Measurements from ENCODE around the gene SMARCD1. TPM values are rescaled to one million over a fixed set of nuclear protein-coding genes. Genes with fewer than 3 reads are reported as not detected.

Gene SMARCD1
- total RNA-seq, 1 donor from 2014 or later, result 152 TPM

GRCh38 chr12:50056639-50056976 lies 28.5 kb upstream of the SMARCD1 start:
- peak overlapping the region; percentile 97 for H3K27ac Mint-ChIP-seq (ENCODE audit: unreplicated experiment)
- peak overlapping the region; percentile 96 for H3K4me3 Mint-ChIP-seq (ENCODE audit: unreplicated experiment)
- no peak for DNase-seq
- H3K36me3 Mint-ChIP-seq (ENCODE audit: unreplicated experiment), result peaks cover 20% of the 10 kb centered on the region
- H3K27me3 Mint-ChIP-seq (ENCODE audit: unreplicated experiment), result peaks cover 25% of the 10 kb centered on the region
- peaks cover 40% of the 10 kb centered on the region for H3K9me3 Mint-ChIP-seq (ENCODE audit: unreplicated experiment)
- no peak for TF ChIP-seq CTCF (IDR thresholded peaks at IDR 0.05; ENCODE audit: partially characterized antibody, unreplicated experiment)
- H3K4me1 Mint-ChIP-seq (ENCODE audit: low read depth, unreplicated experiment), result peaks cover 64% of the 10 kb centered on the region

- TF ChIP-seq CTCF (IDR thresholded peaks at IDR 0.05; ENCODE audit: partially characterized antibody, unreplicated experiment), result no peak
- Mint-ChIP-seq H3K4me3 (ENCODE audit: unreplicated experiment) (peak within 1 kb of the TSS; percentile 96), H3K36me3 (ENCODE audit: unreplicated experiment) (peaks cover 24% of the 10 kb centered on the region), H3K4me1 (ENCODE audit: low read depth, unreplicated experiment) (peaks cover 62% of the 10 kb centered on the region), H3K27me3 (ENCODE audit: unreplicated experiment) (peaks cover 26% of the 10 kb centered on the region), H3K27ac (ENCODE audit: unreplicated experiment) (peak within 1 kb of the TSS; percentile 97), H3K9me3 (ENCODE audit: unreplicated experiment) (peaks cover 33% of the 10 kb centered on the region)
- DNase-seq, result peak; percentile 84
These were observed 27.9 kb upstream of the SMARCD1 start, which contains the start of gene ASIC1 for GRCh38 chr12:50057000-50057841. Gene ASIC1 (plus strand): TSS chr12:50057596. CDS start chr12:50058767, 1,171 bp downstream.

- TF ChIP-seq CTCF (IDR thresholded peaks at IDR 0.05; ENCODE audit: partially characterized antibody, unreplicated experiment), result no peak
- DNase-seq, result no peak
- Mint-ChIP-seq H3K9me3 (ENCODE audit: unreplicated experiment) (peaks cover 28% of the 10 kb centered on the region), H3K36me3 (ENCODE audit: unreplicated experiment) (peaks cover 26% of the 10 kb centered on the region), H3K27ac (ENCODE audit: unreplicated experiment) (peak overlapping the region; percentile 48), H3K4me1 (ENCODE audit: low read depth, unreplicated experiment) (peaks cover 60% of the 10 kb centered on the region), H3K27me3 (ENCODE audit: unreplicated experiment) (peaks cover 21% of the 10 kb centered on the region), H3K4me3 (ENCODE audit: unreplicated experiment) (peak overlapping the region; percentile 82)
These were observed 27.1 kb upstream of the SMARCD1 start for GRCh38 chr12:50057896-50058670.

- Mint-ChIP-seq H3K27me3 (ENCODE audit: unreplicated experiment) (peaks cover 22% of the 10 kb centered on the region), H3K9me3 (ENCODE audit: unreplicated experiment) (peaks cover 29% of the 10 kb centered on the region), H3K36me3 (ENCODE audit: unreplicated experiment) (peaks cover 26% of the 10 kb centered on the region), H3K27ac (ENCODE audit: unreplicated experiment) (peak overlapping the region; percentile 48), H3K4me1 (ENCODE audit: low read depth, unreplicated experiment) (peaks cover 57% of the 10 kb centered on the region), H3K4me3 (ENCODE audit: unreplicated experiment) (peak overlapping the region; percentile 82)
- TF ChIP-seq CTCF (IDR thresholded peaks at IDR 0.05; ENCODE audit: partially characterized antibody, unreplicated experiment), result no peak
- DNase-seq, result no peak
These were observed 26.3 kb upstream of the SMARCD1 start for GRCh38 chr12:50058743-50059312.

All from glutamatergic neuron (in vitro differentiated cells).